ENCODE measurements around the gene SPAAR.

DNA sequence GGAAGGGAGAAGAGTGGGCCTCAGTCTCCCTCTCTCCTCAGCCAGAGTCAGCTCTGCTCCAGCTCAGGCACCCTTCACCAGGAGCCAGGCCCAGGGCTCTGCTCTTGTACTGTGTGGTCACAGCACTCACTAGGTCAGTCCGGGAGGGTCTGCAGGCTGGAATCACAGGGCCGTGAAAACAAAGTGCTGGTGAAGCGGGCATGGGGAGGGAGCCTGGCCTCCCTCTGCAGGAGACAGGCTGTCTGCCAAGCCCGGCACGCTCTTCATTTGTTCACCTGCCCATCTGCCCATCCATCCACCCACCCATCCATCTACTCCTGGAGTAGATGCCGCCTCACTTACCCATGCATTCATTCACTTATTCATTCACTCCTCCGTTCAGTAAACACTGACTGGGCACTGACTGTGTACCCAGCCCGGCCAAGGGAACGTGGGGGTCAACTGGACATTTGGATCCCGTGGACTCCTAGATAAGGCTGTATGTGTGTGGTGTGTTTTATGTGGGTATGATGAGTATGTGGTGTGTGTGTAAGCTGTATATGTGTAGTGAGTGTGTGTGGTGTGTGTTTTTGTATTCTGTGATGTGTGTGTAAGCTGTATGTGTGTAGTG lies 3.6 kb downstream of the SPAAR start:
- TF ChIP-seq, protein P1, sequence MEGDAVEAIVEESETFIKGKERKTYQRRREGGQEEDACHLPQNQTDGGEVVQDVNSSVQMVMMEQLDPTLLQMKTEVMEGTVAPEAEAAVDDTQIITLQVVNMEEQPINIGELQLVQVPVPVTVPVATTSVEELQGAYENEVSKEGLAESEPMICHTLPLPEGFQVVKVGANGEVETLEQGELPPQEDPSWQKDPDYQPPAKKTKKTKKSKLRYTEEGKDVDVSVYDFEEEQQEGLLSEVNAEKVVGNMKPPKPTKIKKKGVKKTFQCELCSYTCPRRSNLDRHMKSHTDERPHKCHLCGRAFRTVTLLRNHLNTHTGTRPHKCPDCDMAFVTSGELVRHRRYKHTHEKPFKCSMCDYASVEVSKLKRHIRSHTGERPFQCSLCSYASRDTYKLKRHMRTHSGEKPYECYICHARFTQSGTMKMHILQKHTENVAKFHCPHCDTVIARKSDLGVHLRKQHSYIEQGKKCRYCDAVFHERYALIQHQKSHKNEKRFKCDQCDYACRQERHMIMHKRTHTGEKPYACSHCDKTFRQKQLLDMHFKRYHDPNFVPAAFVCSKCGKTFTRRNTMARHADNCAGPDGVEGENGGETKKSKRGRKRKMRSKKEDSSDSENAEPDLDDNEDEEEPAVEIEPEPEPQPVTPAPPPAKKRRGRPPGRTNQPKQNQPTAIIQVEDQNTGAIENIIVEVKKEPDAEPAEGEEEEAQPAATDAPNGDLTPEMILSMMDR (IDR thresholded peaks at IDR 0.05), result no peak
- TF ChIP-seq POLR2A (IDR thresholded peaks at IDR 0.05), result no peak

All from prostate gland (tissue), 2 donors.